GM21390 (cell line): ENCODE results near the gene SH2B3.

Experiments
- ATAC-seq: cut with Tn5 transposase; IDR thresholded peaks from one replicate; pipeline ENCODE4 v1.9.1; 2021; ENCODE audit not compliant: unreplicated experiment

SH2B3 gene

DNA sequence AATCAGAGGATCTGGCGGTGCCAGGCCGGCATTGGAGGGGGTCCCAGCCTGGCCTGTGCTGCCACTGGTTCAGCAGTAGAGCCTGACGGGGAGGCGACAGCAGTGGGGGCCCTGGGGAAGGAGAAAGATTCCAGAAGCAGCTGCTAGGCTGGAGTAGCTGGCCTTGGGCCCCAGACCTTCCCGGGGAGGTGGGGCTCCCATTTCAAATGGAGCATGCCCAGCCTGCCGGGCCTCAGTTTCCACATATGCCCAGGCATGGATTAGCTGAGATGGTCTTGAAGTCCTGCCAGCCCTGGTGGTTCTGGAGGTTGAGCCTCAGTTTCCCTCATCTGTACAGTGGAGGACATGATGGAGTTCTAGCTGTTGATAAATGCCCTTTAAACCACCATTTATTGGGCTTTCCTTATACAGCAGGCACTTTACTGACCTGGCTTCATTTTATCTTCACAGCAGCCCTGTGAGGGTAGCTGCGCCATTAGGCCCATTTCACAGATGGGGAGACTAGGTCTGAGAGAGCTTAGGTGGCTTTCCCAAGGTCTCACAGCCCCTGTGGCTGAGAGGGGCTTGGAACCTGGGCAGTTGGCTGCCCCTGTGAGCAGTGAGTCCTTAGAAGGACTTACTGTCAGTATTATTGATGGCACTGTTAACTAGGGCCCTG, 21.8 kb downstream of the SH2B3 start:
- no peak for ATAC-seq

- no peak for ATAC-seq
Measured at GRCh38 chr12:111428081-111428727, 22.5 kb downstream of the SH2B3 start.

DNA sequence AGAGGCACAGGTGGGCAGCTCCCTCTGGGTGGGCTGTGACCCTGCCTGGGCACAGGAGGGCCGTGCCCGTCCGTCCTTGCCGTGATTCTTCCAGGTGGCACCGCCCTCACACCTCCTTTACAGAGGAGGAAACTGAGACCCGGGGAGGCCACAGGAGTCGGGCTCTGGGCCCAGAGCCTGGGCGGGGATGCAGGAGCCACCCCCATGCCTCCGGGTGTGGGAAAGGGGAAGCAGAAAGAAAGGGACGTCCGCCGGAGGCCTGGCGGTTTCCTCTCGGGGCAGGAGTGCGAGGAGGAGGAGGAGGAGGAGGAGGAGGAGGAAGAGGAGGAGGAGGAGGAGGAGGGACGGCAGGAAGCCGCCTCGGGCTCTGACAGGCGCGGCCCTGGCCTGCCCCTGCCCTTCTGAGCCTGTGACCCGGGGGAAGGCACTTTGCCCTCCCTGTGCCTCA, 23.0 kb downstream of the SH2B3 start:
- no peak for ATAC-seq

- ATAC-seq, result no peak
Measured at GRCh38 chr12:111429828-111430432, 24.2 kb downstream of the SH2B3 start.

DNA sequence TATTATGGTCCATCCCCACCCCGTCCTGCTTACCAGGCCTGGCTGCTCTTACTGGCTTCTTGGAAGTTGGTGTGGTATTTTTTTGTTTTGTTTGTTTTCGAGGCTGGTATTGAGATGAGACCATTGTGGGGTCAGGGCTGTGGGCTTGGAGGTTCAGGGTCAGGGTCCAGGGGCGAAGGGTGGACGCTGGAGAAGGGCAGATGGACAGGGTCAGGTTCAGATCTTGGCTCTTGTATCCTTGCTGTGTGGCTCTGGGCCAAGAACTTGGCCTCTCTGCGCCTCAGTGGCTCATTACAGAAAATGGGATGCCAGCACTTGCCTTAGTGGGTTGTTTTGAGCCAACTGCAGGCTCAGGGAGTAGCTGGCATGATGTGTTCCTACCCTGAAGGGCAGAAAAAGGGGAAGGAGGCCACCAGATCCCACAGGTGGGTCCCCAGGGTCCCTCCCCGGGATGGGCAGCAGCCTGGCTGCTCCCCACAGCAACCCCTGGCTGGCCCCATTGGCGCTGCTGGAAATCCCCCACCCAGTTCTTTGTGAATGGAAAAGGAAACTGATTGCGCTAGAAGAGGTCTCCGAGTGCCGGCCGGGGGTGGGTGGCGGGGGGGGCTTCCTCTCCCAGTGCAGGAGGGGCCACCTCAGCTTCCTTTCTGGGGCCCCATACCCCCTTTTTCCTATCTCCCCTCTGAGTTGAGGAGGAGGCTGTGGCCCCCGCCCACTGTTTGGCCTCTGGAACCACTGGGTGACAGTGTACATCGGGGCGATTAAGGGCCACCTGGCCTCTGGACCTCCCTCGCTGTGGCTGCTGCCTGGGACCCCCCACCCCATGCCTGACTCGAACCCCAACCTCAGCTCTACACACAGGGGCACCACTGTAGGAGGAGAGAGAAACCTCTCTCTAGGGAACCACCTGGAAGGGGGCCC, 25.0 kb downstream of the SH2B3 start:
- ATAC-seq, result no peak

GRCh38 chr12:111431772-111432171, 26.0 kb downstream of the SH2B3 start:
- ATAC-seq, result no peak

DNA sequence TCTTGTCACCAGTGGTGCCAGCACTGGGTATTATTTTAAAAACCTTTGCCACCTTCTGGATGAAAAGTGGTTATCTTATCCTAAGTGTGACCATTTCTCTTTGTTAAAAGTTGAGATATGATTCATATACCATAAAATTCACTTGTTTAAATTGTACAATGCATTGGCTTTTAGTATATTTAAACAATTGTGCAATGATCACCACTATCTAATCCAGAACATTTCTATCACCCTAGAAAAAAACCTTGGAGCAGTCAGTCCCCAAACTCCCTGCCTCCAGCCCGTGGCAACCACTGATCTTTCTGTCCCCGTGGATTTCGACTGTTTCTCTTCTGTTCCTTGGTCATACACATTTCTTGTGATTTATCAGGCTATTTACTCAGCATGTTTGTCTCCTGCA, 28.3 kb downstream of the SH2B3 start:
- no peak for ATAC-seq

- peak; percentile 70 for ATAC-seq
Measured at GRCh38 chr12:111434680-111435338, 29.1 kb downstream of the SH2B3 start.

- ATAC-seq, result no peak
Measured at GRCh38 chr12:111435661-111436201, 30.0 kb downstream of the SH2B3 start.

DNA sequence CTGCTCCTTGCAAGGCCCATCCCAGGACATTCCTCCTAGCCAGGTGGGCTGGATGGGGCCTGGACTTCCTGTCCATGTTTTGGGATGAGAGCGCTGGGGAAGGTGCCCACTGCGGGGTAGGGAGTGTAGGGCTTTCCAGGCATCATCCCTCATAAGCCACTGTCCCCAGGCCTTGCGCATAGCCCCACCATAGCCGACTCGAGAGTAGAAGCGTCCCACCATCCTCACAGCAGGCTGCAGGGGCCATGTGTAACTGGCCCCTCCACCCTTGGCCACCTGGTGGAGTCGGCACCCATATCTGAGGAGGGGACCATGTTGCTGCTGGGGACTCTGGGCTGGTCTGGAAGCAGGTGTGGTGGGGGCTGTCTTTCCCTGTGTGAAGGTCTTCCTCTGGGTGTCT, 30.5 kb downstream of the SH2B3 start:
- ATAC-seq, result no peak

GRCh38 chr12:111436811-111437210, 31.1 kb downstream of the SH2B3 start:
- no peak for ATAC-seq

DNA sequence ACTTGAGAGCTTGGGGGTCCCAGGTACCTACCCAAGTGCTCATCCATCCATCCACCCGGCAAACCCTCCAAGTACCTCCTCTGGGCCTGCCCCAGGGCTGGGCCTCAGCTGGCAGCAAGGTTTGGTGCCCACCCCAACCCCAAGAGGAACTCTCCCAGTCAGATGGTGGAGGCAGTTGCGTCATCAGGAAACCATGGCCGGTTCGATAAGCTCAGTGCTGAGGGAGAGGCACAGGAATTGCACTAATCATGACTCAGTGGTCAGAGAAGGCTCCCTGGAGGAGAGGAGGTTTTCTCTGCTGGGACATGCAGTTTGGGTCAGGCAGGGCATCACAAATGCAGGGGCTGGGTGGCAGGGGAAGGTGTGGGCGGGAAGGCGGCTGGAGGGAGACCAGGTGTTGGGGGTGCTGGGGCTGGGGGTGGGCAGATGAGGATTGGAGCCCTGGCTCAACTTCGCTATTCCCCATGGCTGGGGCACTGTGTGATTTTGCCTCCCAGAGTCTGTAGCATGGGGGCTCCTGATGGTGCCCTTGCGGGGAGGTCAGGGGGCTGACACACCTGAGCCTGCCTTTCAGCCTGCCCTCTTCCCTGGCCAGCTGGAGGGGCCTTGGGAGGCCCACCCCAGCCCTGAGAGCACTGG, 32.2 kb downstream of the SH2B3 start:
- ATAC-seq, result no peak

- no peak for ATAC-seq
Measured at GRCh38 chr12:111438481-111438880, 32.8 kb downstream of the SH2B3 start.

DNA sequence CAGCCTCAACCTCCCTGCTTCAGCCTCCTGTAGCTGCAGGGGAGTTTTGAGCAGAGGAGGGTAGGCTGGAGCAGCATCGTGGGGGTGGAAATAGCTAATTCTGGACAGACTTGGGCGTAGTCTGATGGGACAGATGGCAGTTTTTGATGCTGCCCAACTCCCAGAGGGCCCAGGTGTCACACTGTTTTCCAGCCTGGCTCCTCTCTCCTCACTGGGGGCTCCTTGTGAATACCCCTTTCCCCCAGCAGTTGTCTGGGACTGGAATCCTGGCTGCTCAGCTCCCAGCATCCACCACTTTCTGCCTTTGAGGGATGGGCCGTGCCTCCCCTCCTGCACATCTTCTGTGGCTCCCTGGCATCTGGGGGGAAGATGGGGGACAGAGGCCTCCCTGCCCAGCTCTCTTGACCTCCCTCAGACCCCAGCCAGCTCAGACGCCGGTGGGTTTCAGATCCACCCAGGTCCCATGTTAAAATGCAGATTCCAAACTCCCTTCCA, 34.0 kb downstream of the SH2B3 start:
- no peak for ATAC-seq

- ATAC-seq, result no peak
Measured at GRCh38 chr12:111440152-111440551, 34.4 kb downstream of the SH2B3 start.

GRCh38 chr12:111440631-111441030, 34.9 kb downstream of the SH2B3 start:
- no peak for ATAC-seq

DNA sequence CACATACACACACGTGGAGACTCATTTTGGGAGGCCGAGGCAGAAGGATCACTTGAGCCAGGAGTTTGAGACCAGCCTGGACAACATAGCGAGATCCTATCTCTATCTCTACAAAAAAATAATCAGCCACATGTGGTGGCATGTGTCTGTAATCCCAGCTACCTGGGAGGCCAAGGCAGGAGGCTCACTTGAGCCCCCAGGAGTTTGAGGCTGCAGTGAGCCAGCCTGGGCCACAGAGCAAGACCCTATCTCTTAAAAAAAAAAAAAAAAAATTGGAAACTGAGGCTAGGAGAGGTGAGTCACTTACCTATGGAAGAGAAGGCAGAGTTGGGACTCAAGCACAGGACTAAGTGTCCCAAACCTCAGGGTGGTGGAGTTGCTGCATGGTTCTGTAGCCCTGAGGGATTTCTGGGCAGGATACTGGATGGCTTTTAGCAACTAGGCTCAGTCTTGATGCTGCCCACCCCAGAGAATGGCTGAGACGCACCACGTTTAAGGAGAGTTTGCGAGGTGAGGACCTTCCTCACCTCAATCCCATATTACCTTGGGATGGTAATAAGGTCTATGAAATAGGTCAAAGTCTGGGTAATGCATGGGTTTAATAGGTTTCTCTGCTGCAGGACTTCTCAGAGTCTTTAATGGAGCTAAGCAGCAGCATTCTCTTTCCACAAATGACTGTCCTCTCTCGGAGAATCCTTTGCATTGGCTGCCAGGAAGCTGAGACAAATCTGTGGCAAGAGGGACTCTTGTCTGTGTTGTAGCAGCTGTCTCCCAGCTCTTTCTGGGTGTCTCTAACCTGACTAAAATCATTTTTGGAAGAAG, 35.6 kb downstream of the SH2B3 start:
- no peak for ATAC-seq

DNA sequence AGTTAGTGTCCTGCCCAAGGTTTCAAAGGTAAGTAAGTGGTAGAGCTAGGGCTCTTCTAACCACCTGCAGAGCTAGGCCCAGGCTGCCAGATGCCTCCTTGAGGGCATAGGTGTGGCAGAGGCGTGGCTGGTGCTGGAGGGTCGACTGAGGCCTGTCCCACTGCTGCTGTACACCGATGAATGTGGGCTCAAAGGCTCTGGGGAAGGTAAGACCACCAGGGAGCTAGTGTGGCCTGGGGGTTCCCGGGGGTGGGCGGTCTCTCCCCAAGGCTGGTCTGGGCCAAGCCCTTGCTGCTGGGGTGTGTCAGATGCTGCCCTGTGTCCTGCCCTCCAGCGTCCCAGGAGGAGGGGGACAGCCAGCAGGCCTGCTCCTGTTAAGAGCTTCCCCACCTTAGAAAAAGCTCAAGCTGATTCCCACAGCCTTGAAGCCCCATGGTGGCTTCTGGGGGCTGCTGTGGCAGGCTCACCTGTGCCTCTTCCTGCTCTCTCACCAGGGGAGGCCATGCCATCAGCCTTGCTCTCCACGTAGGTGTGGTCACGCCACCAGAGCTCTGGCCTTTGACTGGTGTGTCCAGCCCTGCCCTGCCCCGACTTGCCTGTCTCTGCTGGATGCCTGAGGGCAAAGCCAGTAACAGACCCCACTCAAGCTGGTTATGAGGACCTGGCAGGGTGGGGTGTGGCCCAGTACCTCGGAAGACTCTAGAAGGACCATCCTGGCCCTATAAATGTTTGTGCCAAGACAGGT, 36.8 kb downstream of the SH2B3 start:
- no peak for ATAC-seq
